ENCODE measurements around the gene SPDEF.

Gene SPDEF

GRCh38 chr6:34529665-34530327, 26.3 kb downstream of the SPDEF start:
- DNase-seq = no peak
- Histone ChIP-seq H3K27ac (no peak overlapping the region), H3K27me3 (ENCODE audit: insufficient read depth, low read depth, severe bottlenecking) (no peaks in the 10 kb centered on the region), H3K36me3 (peaks cover 28% of the 10 kb centered on the region), H3K9me3 (ENCODE audit: severe bottlenecking) (no peaks in the 10 kb centered on the region), H3K4me3 (ENCODE audit: low read depth, low read length) (no peak overlapping the region)
- TF ChIP-seq CTCF (IDR thresholded peaks at IDR 0.05; ENCODE audit: low read depth, low read length) = peak; percentile 44; the same call in 1 of the 2 replicates

GRCh38 chr6:34528996-34529664, 27.0 kb downstream of the SPDEF start:
- DNase-seq = no peak
- peaks cover 27% of the 10 kb centered on the region for H3K36me3 ChIP-seq
- H3K4me3 ChIP-seq (ENCODE audit: low read depth, low read length) = no peak overlapping the region
- H3K27me3 ChIP-seq (ENCODE audit: insufficient read depth, low read depth, severe bottlenecking) = no peaks in the 10 kb centered on the region
- no peak overlapping the region for H3K27ac ChIP-seq
- TF ChIP-seq CTCF (IDR thresholded peaks at IDR 0.05; ENCODE audit: low read depth, low read length) = no peak
- no peaks in the 10 kb centered on the region for H3K9me3 ChIP-seq (ENCODE audit: severe bottlenecking)

- Histone ChIP-seq H3K9me3 (ENCODE audit: severe bottlenecking) (no peaks in the 10 kb centered on the region), H3K4me3 (ENCODE audit: low read depth, low read length) (no peak overlapping the region), H3K27me3 (ENCODE audit: insufficient read depth, low read depth, severe bottlenecking) (no peaks in the 10 kb centered on the region), H3K27ac (no peak overlapping the region), H3K36me3 (peaks cover 25% of the 10 kb centered on the region)
- no peak for TF ChIP-seq CTCF (IDR thresholded peaks at IDR 0.05; ENCODE audit: low read depth, low read length)
- DNase-seq = no peak
Measured at GRCh38 chr6:34527751-34528670, 28.1 kb downstream of the SPDEF start.

GRCh38 chr6:34526992-34527728, 29.0 kb downstream of the SPDEF start:
- H3K36me3 ChIP-seq = peaks cover 22% of the 10 kb centered on the region
- peak; percentile 99 for DNase-seq
- H3K4me3 ChIP-seq (ENCODE audit: low read depth, low read length) = peak overlapping the region; percentile 14
- H3K9me3 ChIP-seq (ENCODE audit: severe bottlenecking) = no peaks in the 10 kb centered on the region
- H3K27ac ChIP-seq = peak overlapping the region; percentile 59
- H3K27me3 ChIP-seq (ENCODE audit: insufficient read depth, low read depth, severe bottlenecking) = no peaks in the 10 kb centered on the region
- peak; percentile 98 for TF ChIP-seq CTCF (IDR thresholded peaks at IDR 0.05; ENCODE audit: low read depth, low read length)

GRCh38 chr6:34526241-34526972, 29.7 kb downstream of the SPDEF start:
- Histone ChIP-seq H3K27me3 (ENCODE audit: insufficient read depth, low read depth, severe bottlenecking) (no peaks in the 10 kb centered on the region), H3K4me3 (ENCODE audit: low read depth, low read length) (no peak overlapping the region; the same call in 1 of the 2 replicates), H3K36me3 (peaks cover 27% of the 10 kb centered on the region), H3K9me3 (ENCODE audit: severe bottlenecking) (no peaks in the 10 kb centered on the region), H3K27ac (peak overlapping the region; percentile 59)
- TF ChIP-seq CTCF (IDR thresholded peaks at IDR 0.05; ENCODE audit: low read depth, low read length) = no peak
- no peak for DNase-seq

Measured in WERI-Rb-1 (cell line).